ENCODE data around the gene SPOPL.
"Not testable (repeated sequence)": the region's sequence is repeated elsewhere in the genome, so short reads cannot be mapped to it uniquely, and the experiment has no call there.

The SPOPL gene

GRCh38 chr2:138534791-138535190 lies 33.2 kb downstream of the SPOPL start:
- Histone ChIP-seq H3K36me3 (ENCODE audit: control insufficient read depth in 1 of 2, insufficient read depth in 2 of 2, low read length in 2 of 2) (peaks cover 0 to 13% of the 10 kb centered on the region in 2 donors), H3K4me1 (ENCODE audit: control insufficient read depth in 1 of 2, insufficient read depth in 2 of 2, low read length in 2 of 2) (peaks cover 0 to 3% of the 10 kb centered on the region in 2 donors), H3K27ac (ENCODE audit: low read length) (no peak overlapping the region), H3K27me3 (ENCODE audit: low read depth, low read length) (no peaks in the 10 kb centered on the region), H3K4me3 (ENCODE audit: low read depth in 1 of 2, low read length in 2 of 2) (no peak overlapping the region), H3K9me3 (ENCODE audit: control insufficient read depth in 1 of 2, low read length in 2 of 2) (peaks cover 0 to 5% of the 10 kb centered on the region in 2 donors)

GRCh38 chr2:138536302-138536701 lies 34.7 kb downstream of the SPOPL start:
- Histone ChIP-seq H3K9me3 (ENCODE audit: control insufficient read depth in 1 of 2, low read length in 2 of 2) (peaks cover 0 to 5% of the 10 kb centered on the region in 2 donors), H3K27ac (ENCODE audit: low read length) (no peak overlapping the region), H3K4me3 (ENCODE audit: low read depth in 1 of 2, low read length in 2 of 2) (no peak overlapping the region), H3K36me3 (ENCODE audit: control insufficient read depth in 1 of 2, insufficient read depth in 2 of 2, low read length in 2 of 2) (peaks cover 0 to 13% of the 10 kb centered on the region in 2 donors), H3K4me1 (ENCODE audit: control insufficient read depth in 1 of 2, insufficient read depth in 2 of 2, low read length in 2 of 2) (peaks cover 0 to 3% of the 10 kb centered on the region in 2 donors), H3K27me3 (ENCODE audit: low read depth, low read length) (no peaks in the 10 kb centered on the region)

DNA sequence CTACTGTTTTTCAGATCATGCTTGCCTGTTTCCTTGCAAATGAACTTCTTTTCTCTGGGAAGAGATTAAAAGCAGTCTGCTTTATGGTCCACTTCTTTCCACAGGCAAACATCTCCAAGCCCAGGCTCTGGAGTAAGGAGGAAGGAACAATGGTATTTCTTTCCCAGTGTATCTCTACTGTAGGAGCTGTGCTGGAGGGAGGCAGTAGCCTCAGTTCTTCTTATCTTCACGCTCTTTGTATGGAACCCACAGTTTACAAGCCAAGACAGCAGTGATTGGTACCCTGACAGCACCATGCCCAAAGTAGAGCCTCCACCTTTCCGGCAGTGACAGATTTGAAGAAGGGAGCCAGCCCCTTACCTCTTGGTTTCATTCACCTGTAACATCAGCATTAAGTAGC lies 35.2 kb downstream of the SPOPL start:
- Histone ChIP-seq H3K4me1 (ENCODE audit: control insufficient read depth in 1 of 2, insufficient read depth in 2 of 2, low read length in 2 of 2) (peaks cover 0 to 3% of the 10 kb centered on the region in 2 donors), H3K36me3 (ENCODE audit: control insufficient read depth in 1 of 2, insufficient read depth in 2 of 2, low read length in 2 of 2) (peaks cover 0 to 13% of the 10 kb centered on the region in 2 donors), H3K9me3 (ENCODE audit: control insufficient read depth in 1 of 2, low read length in 2 of 2) (peaks cover 0 to 5% of the 10 kb centered on the region in 2 donors), H3K27ac (ENCODE audit: low read length) (no peak overlapping the region), H3K4me3 (ENCODE audit: low read depth in 1 of 2, low read length in 2 of 2) (no peak overlapping the region), H3K27me3 (ENCODE audit: low read depth, low read length) (no peaks in the 10 kb centered on the region)

- H3K4me3 ChIP-seq (ENCODE audit: low read depth in 1 of 2, low read length in 2 of 2), result no peak overlapping the region
- H3K4me1 ChIP-seq (ENCODE audit: control insufficient read depth in 1 of 2, insufficient read depth in 2 of 2, low read length in 2 of 2), result peaks cover 0 to 3% of the 10 kb centered on the region in 2 donors
- H3K27me3 ChIP-seq (ENCODE audit: low read depth, low read length), result no peaks in the 10 kb centered on the region
- H3K36me3 ChIP-seq (ENCODE audit: control insufficient read depth in 1 of 2, insufficient read depth in 2 of 2, low read length in 2 of 2), result peaks cover 0 to 13% of the 10 kb centered on the region in 2 donors
- no peak overlapping the region for H3K27ac ChIP-seq (ENCODE audit: low read length)
- peaks cover 0 to 5% of the 10 kb centered on the region in 2 donors for H3K9me3 ChIP-seq (ENCODE audit: control insufficient read depth in 1 of 2, low read length in 2 of 2)
Measured at GRCh38 chr2:138537170-138537915, 35.8 kb downstream of the SPOPL start.

DNA sequence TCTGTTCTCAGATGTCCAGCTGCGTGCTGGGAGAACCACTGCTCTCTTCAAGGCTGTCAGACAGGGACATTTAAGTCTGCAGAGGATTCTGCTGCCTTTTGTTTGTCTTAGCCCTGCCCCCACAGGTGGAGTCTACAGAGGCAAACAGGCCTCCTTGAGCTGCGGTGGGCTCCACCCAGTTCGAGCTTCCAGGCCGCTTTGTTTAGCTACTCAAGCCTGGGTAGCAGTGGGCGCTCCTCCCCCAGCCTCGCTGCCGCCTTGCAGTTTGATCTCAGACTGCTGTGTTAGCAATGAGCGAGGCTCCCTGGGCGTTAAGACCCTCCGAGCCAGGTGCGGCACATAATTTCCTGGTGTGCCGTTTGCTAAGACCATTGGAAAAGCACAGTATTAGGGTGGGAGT lies 42.6 kb downstream of the SPOPL start:
- H3K4me1 ChIP-seq (ENCODE audit: control insufficient read depth in 1 of 2, insufficient read depth in 2 of 2, low read length in 2 of 2); H3K36me3 ChIP-seq (ENCODE audit: control insufficient read depth in 1 of 2, insufficient read depth in 2 of 2, low read length in 2 of 2); H3K27me3 ChIP-seq (ENCODE audit: low read depth, low read length); H3K4me3 ChIP-seq (ENCODE audit: low read depth in 1 of 2, low read length in 2 of 2); H3K27ac ChIP-seq (ENCODE audit: low read length); H3K9me3 ChIP-seq (ENCODE audit: control insufficient read depth in 1 of 2, low read length in 2 of 2): not testable (repeated sequence)

GRCh38 chr2:138548796-138549195 lies 47.2 kb downstream of the SPOPL start:
- H3K27ac ChIP-seq (ENCODE audit: low read length), result no peak overlapping the region
- H3K36me3 ChIP-seq (ENCODE audit: control insufficient read depth in 1 of 2, insufficient read depth in 2 of 2, low read length in 2 of 2), result peaks cover 0 to 12% of the 10 kb centered on the region in 2 donors
- H3K9me3 ChIP-seq (ENCODE audit: control insufficient read depth in 1 of 2, low read length in 2 of 2), result no peaks in the 10 kb centered on the region
- H3K27me3 ChIP-seq (ENCODE audit: low read depth, low read length), result no peaks in the 10 kb centered on the region
- peaks cover 0 to 3% of the 10 kb centered on the region in 2 donors for H3K4me1 ChIP-seq (ENCODE audit: control insufficient read depth in 1 of 2, insufficient read depth in 2 of 2, low read length in 2 of 2)
- no peak overlapping the region for H3K4me3 ChIP-seq (ENCODE audit: low read depth in 1 of 2, low read length in 2 of 2)

- Histone ChIP-seq H3K27me3 (ENCODE audit: low read depth, low read length) (no peaks in the 10 kb centered on the region), H3K27ac (ENCODE audit: low read length) (no peak overlapping the region), H3K36me3 (ENCODE audit: control insufficient read depth in 1 of 2, insufficient read depth in 2 of 2, low read length in 2 of 2) (peaks cover 0 to 21% of the 10 kb centered on the region in 2 donors), H3K9me3 (ENCODE audit: control insufficient read depth in 1 of 2, low read length in 2 of 2) (no peaks in the 10 kb centered on the region), H3K4me1 (ENCODE audit: control insufficient read depth in 1 of 2, insufficient read depth in 2 of 2, low read length in 2 of 2) (peaks cover 0 to 3% of the 10 kb centered on the region in 2 donors), H3K4me3 (ENCODE audit: low read depth in 1 of 2, low read length in 2 of 2) (no peak overlapping the region)
Measured at GRCh38 chr2:138550172-138550571, 48.6 kb downstream of the SPOPL start.

GRCh38 chr2:138550670-138551287 lies 49.2 kb downstream of the SPOPL start:
- H3K9me3 ChIP-seq (ENCODE audit: control insufficient read depth in 1 of 2, low read length in 2 of 2), result no peaks in the 10 kb centered on the region
- peaks cover 0 to 3% of the 10 kb centered on the region in 2 donors for H3K4me1 ChIP-seq (ENCODE audit: control insufficient read depth in 1 of 2, insufficient read depth in 2 of 2, low read length in 2 of 2)
- H3K4me3 ChIP-seq (ENCODE audit: low read depth in 1 of 2, low read length in 2 of 2), result no peak overlapping the region
- no peaks in the 10 kb centered on the region for H3K27me3 ChIP-seq (ENCODE audit: low read depth, low read length)
- H3K36me3 ChIP-seq (ENCODE audit: control insufficient read depth in 1 of 2, insufficient read depth in 2 of 2, low read length in 2 of 2), result peaks cover 4 to 24% of the 10 kb centered on the region in 2 donors
- H3K27ac ChIP-seq (ENCODE audit: low read length), result no peak overlapping the region

DNA sequence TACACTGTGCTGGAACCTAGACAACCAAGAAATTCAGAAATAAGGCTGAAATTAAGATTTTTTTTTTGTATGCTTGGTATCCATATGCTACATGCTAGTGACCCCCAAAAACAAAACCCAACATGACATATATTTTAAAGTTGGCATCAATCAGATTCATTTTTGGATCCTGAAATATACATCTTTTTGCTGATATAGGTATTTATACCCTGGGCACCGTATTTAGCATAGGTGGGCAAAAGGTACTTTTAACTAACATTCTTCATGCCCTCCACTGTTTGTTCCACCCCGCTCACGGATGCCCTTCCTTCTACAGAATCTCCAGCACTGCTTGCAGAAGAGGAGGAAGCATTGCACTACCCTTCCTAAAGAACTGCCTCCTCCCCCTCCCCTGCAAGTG lies 52.6 kb downstream of the SPOPL start:
- Histone ChIP-seq H3K4me3 (ENCODE audit: low read depth in 1 of 2, low read length in 2 of 2) (no peak overlapping the region), H3K4me1 (ENCODE audit: control insufficient read depth in 1 of 2, insufficient read depth in 2 of 2, low read length in 2 of 2) (peaks cover 0 to 3% of the 10 kb centered on the region in 2 donors), H3K9me3 (ENCODE audit: control insufficient read depth in 1 of 2, low read length in 2 of 2) (no peaks in the 10 kb centered on the region), H3K36me3 (ENCODE audit: control insufficient read depth in 1 of 2, insufficient read depth in 2 of 2, low read length in 2 of 2) (peaks cover 4 to 27% of the 10 kb centered on the region in 2 donors), H3K27me3 (ENCODE audit: low read depth, low read length) (no peaks in the 10 kb centered on the region), H3K27ac (ENCODE audit: low read length) (no peak overlapping the region)

GRCh38 chr2:138559641-138560040 lies 58.1 kb downstream of the SPOPL start:
- no peaks in the 10 kb centered on the region for H3K27me3 ChIP-seq (ENCODE audit: low read depth, low read length)
- no peak overlapping the region for H3K27ac ChIP-seq (ENCODE audit: low read length)
- no peaks in the 10 kb centered on the region for H3K4me1 ChIP-seq (ENCODE audit: control insufficient read depth in 1 of 2, insufficient read depth in 2 of 2, low read length in 2 of 2)
- H3K36me3 ChIP-seq (ENCODE audit: control insufficient read depth in 1 of 2, insufficient read depth in 2 of 2, low read length in 2 of 2), result peaks cover 28 to 29% of the 10 kb centered on the region in 2 donors
- no peaks in the 10 kb centered on the region for H3K9me3 ChIP-seq (ENCODE audit: control insufficient read depth in 1 of 2, low read length in 2 of 2)
- no peak overlapping the region for H3K4me3 ChIP-seq (ENCODE audit: low read depth in 1 of 2, low read length in 2 of 2)

GRCh38 chr2:138564586-138565229 lies 63.1 kb downstream of the SPOPL start:
- Histone ChIP-seq H3K27me3 (ENCODE audit: low read depth, low read length) (no peaks in the 10 kb centered on the region), H3K27ac (ENCODE audit: low read length) (no peak overlapping the region), H3K9me3 (ENCODE audit: control insufficient read depth in 1 of 2, low read length in 2 of 2) (no peaks in the 10 kb centered on the region), H3K4me3 (ENCODE audit: low read depth in 1 of 2, low read length in 2 of 2) (no peak overlapping the region), H3K36me3 (ENCODE audit: control insufficient read depth in 1 of 2, insufficient read depth in 2 of 2, low read length in 2 of 2) (peaks cover 30 to 32% of the 10 kb centered on the region in 2 donors), H3K4me1 (ENCODE audit: control insufficient read depth in 1 of 2, insufficient read depth in 2 of 2, low read length in 2 of 2) (peaks cover 0 to 4% of the 10 kb centered on the region in 2 donors)

Data from muscle layer of duodenum (tissue), 2 donors.